HG02678 (cell line): Measurements from ENCODE around the gene EPB41L5.

Experiments used
- ATAC-seq: cut with Tn5 transposase; IDR thresholded peaks from one replicate; pipeline ENCODE4 v1.9.1; 2021; ENCODE audit warnings: mild to moderate bottlenecking, moderate library complexity; ENCODE audit not compliant: unreplicated experiment

Gene EPB41L5

GRCh38 chr2:120224256-120224655 lies 211.4 kb downstream of the EPB41L5 start:
- ATAC-seq = no peak

DNA sequence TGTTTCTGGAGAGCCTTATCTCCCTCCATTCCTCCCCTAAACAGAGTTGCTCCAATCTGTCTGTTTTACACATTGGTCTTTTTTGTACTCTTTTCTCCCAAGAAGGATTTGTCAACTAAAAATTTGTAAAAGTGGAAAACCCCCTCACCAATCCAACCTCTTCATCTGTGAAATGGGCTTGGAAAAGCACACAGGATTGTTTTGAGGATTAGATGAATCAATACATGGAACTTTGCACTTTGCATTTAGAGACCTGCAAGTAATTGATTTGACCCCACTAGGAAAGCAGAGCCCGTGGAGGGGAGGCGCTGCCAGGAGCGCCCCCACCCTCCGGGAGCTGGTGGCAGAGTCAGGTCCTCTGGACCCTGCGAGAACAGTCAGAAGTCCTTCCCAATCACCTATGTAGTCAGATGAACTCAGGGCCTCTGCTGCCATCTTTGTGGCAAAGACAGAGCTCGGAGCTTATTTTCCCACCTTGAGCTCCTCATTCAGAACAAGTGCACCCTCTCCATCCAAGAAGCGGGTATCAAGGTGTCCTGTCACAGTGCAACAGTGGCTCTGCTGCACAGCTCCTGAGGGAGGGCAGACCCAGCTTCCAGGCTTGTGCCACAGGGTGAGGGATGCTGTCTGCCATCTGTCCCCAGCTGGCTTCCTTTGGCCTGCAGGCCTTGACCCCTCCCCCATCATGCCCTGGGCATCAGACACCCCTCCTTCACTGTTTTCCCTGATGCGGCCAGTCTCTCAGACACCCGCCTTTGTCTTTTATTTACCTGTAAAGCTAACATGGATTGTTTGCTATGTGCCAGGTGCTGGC lies 212.1 kb downstream of the EPB41L5 start:
- no peak for ATAC-seq

DNA sequence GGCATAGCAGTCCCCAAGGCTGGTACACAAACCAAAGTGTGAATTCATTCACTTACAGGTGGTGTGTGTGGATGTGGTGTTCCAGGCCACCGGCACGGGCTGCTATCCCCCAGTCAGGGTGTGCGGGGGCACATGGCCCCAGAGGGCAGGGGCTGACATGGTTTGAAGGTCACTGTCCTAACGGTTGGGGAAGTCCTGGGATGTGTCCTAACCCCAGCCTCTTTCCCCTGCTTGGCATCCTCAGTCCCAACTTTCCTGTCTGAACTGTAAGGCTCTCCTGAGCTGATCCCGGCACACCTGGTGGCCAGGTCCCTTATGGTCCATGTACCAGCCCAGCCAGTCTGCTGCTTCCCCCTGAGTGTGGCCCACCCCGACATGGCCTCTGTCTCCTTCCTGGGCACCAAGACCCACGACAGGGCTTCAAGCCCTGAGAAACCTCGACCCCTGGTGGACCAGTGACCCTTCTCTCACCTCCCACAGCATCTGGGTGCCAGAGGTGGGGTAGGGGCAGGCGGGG lies 212.7 kb downstream of the EPB41L5 start:
- no peak for ATAC-seq

- no peak for ATAC-seq
These were observed 213.4 kb downstream of the EPB41L5 start for GRCh38 chr2:120226316-120226715.

- ATAC-seq = no peak
These were observed 214.5 kb downstream of the EPB41L5 start for GRCh38 chr2:120227111-120227991.

- ATAC-seq = no peak
These were observed 215.6 kb downstream of the EPB41L5 start for GRCh38 chr2:120228503-120228902.
